ENCODE measurements around the gene RNU6-1.

RNU6-1 gene

GRCh38 chr15:67839929-67840748, at the start of gene RNU6-1:
Gene RNU6-1 (minus strand): TSS chr15:67840045.
- DNase-seq (ENCODE audit: low read depth) = peak; percentile 88

- DNase-seq (ENCODE audit: low read depth) = no peak
These were observed 47.9 kb upstream of the RNU6-1 start for GRCh38 chr15:67887776-67888175.

- no peak for DNase-seq (ENCODE audit: low read depth)
These were observed 46.0 kb upstream of the RNU6-1 start for GRCh38 chr15:67885861-67886260.

GRCh38 chr15:67885175-67885523, 45.3 kb upstream of the RNU6-1 start:
- no peak for DNase-seq (ENCODE audit: low read depth)

DNA sequence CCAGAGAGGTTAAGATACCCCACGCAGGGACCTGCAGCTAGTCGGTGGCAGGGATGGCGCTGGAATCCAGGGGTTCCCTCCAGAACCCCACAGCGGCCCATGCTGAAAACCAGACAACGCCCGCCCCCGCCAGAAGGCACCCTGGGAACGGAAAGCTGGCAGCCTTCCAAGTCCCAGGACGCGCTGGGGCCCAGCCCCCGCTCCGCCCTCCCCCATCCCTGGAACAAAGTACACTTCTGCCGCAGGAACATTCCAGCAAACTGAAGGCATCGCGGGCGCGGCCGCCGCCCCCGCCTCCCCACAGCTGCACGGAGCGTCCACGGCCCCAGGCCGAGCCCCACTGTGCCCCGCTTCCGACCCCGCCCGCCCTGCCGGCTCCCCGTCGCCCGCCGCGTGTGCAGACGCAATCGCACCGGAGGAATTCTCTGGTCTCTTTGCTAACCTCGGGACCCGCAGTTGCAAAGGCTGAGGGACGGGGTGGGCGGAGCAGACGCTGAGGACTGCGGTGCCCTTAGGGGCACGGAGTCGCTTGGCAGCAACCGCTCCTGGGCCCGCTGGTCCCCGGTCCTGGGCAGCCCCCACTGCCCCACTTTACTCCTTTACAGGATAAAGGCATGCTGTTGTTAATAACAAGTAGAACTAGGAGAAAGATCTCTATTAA, 44.8 kb upstream of the RNU6-1 start:
- DNase-seq (ENCODE audit: low read depth) = peak; percentile 80

DNA sequence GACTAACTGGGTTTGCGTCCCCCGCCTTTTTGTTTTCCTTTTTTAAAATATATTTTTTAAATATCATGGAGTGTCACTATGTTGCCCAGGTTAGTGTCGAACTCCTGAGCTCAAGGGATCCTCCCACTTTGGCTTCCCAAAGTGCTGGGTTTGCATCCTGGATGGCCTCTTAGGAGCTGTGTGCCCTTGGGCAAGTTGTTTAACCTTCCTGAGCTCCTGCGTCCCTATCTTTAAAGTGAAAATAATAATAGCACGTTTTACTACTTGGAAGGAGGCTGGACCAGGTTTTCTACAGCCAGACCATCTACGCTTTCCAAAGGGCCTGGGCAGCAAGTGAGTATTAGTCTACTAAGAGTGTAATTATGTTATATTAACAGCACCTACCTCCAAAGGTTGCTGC, 44.2 kb upstream of the RNU6-1 start:
- no peak for DNase-seq (ENCODE audit: low read depth)

DNA sequence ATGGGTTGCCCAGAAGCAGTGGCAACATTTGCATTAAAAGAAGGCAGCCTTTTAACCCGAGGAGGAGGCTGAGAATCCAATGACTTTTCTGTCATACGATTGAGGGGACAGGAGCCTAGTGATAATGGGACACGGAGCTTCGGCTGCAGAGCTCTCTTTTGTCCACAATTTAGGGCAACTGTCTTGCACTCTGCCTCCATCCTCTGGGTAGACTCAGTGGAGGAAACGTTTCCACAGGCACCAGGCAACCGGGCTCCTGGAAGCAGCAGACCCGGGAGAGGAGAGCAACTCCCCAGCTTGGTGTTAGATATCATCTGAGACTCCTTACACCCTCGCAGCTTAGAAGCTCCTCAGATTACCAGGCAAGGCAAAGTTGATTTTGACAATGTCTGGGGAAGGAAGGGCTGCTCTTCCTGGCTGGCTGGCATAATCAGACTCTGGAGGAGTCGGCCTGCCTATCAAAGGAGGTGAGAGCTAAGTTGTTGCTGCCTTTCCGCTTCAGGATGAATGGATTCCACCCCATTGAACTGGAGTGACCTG, 43.5 kb upstream of the RNU6-1 start:
- no peak for DNase-seq (ENCODE audit: low read depth)

DNA sequence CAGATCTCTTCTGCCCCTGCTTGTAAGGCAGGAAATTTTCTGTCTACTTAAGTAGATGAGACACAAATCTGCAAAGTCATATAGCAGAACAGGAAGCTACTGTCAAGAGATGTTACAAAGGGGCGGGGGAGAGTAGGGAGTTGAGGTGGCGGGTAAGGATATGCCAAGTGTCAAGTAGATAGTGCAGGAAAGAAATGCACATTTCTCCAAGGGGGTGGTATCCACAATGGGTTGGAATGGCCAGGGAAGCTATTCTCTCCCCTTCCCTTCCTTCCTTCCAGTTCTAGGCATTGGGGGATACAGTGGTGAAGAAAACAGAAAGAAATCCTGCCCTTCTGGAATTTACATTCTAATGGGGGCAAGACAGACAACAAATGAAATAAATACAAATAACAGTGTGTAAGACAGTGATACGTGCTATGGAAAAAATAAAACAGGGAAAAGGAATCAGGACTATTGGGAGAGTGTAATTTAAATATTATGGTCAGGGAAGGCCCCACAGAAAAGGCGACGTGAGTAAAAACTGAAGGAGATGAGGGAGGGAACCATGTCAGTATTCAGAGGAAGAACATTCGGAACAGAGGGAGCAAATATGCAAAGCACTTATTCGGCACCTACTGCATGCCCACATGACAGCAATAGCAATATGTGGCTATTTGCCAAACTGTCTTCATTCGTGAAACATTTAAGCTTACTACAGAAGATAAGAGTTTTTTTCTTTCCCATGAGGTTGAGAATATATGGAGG, 42.8 kb upstream of the RNU6-1 start:
- peak; percentile 85 for DNase-seq (ENCODE audit: low read depth)

DNA sequence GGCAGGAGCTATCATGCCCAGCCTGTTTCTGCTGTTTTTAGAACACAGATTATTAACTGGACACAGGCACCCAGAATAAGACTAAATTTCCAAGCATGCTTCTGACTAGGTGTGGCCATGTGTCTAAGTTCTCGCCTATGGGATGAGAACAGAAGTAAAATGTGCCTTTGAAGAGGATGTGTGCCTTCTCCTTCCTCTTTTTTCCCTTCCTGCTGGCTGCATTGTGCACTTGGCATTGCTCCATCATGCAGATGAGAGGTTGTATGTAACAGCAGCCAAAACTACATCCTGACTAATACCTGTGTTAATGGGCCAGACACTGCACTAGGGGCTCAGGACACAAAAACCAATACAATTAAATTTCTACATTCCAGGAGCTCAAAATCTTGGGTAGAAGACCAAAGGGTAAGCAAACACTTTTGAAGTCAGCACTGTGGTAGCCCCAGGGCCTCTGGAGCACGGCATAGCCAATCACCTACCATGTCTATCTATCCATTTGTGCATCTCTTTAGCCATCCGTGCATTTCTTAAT, 40.9 kb upstream of the RNU6-1 start:
- no peak for DNase-seq (ENCODE audit: low read depth)

- no peak for DNase-seq (ENCODE audit: low read depth)
These were observed 39.7 kb upstream of the RNU6-1 start for GRCh38 chr15:67879440-67880129.

GRCh38 chr15:67878712-67879206, 38.9 kb upstream of the RNU6-1 start:
- no peak for DNase-seq (ENCODE audit: low read depth)

DNA sequence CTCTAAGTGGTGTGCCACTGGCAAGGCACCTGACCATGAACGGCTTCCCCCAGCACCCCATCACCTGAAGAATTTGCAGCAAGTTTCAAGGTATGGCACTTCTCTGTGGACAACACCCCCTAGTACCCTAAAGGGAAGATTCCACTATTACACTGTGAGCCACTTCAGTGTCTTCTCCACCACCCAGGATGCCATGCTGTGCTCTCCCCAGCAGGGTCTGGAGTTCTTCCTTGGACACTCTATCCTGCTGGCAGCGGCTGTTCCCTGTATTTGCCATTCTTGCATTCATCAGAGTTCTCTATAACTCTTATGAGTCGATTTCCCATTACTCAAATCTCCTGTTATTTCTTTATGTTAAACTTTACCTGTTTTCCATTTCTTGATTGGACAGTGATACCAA, 33.9 kb upstream of the RNU6-1 start:
- DNase-seq (ENCODE audit: low read depth) = no peak

GRCh38 chr15:67870868-67871408, 31.1 kb upstream of the RNU6-1 start:
- no peak for DNase-seq (ENCODE audit: low read depth)

- no peak for DNase-seq (ENCODE audit: low read depth)
These were observed 29.9 kb upstream of the RNU6-1 start for GRCh38 chr15:67869701-67870100.

- DNase-seq (ENCODE audit: low read depth) = no peak
These were observed 25.9 kb upstream of the RNU6-1 start for GRCh38 chr15:67865766-67866165.

GRCh38 chr15:67865331-67865730, 25.5 kb upstream of the RNU6-1 start:
- no peak for DNase-seq (ENCODE audit: low read depth)

GRCh38 chr15:67863442-67863987, 23.7 kb upstream of the RNU6-1 start:
- DNase-seq (ENCODE audit: low read depth) = peak; percentile 74

DNA sequence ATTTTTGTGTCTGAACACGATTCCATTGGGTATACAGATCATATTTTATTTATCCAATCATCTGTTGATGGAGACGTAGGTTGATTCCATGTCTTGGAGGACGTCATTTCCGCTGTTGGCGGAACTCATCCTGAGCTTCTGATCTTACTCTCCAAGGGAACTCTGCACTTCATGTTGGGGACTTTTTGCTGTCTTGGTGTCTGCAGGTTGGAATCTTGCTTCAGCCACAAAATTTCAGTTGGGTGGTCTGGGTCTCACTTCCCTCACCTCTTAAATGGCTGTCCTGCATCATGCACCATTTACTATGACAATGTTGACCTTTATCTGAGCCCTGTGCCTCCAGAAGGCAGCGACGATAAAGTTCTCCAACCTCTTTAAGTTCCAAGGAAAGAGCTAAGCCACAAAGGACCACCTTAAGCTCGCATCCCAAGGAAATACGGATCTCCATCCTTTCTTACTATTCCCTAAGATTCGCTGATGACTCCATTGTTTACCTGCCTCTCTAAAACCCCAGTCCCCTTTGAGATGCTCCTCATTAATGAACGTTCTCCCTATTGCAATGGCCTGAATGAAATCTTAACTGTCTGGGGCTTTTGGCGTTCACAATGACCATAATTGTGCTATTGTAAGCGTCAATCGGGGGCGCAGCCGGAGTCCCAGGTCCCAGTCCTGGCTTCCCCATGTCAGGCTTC, 23.1 kb upstream of the RNU6-1 start:
- DNase-seq (ENCODE audit: low read depth) = no peak

DNA sequence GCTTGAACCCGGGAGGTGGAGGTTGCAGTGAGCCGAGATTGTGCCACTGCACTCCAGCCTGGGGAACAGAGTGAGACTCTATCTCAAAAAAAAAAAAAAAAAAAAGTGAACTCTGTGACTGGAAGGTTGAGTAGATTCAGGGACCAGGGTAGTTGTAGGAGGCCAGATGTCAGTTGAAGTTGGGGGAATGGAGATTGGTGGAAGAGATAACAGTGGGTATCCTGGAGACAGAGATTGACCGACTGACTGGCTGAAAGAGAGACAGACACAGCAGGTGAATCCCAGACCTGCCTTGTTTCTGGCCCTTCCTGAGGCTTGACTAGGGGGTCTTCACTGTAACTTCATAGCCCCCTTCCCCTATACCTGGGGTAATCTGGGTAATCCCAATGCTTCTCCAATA, 22.1 kb upstream of the RNU6-1 start:
- DNase-seq (ENCODE audit: low read depth) = no peak

DNA sequence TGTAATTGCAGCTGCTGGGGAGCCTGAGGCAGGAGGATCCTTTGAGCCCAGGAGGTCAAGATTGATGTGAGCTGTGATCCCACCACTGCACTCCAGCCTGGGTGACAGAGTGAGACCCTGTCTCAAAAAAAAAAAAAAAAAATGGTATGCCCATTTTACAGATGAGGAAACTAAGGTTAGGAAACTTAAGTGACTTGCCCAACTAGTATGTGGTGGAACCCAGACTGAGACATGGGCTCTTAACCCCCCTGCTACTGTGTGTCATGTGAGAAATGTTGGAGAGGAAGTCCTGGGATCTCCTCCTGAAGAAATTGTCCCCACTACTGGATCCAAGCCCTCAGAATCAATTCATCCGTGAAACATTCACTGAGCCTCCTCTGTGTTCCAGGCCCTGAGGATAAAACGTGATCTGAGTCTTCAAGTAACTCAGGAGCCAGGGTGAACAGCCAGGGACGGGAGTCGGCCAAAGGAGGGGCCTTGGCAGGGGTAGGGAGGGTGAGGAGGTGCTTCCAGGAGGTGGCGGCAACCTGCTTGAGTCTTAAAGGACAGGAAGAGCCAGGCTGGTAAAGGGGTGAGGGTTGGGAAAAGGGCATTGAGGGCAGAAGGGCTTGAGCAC, 19.6 kb upstream of the RNU6-1 start:
- no peak for DNase-seq (ENCODE audit: low read depth)
